Coronary artery (tissue), 2 donors: ENCODE data around the gene CNPY3.

ENCODE experiments used
- DNase-seq: peaks from one replicate; pipeline ENCODE4 v3.0.0-alpha.2; 2017; ENCODE audit warnings: low spot score
- H3K27ac ChIP-seq, 2 donors: fragments of 200-600 bp; sonication (generic); one replicate each; pipeline ENCODE4 v1.5.1; 2016 to 2019
- H3K4me3 ChIP-seq: fragments of 200-600 bp; sonication (generic); 2 replicates; pipeline ENCODE4 v1.5.1; 2016; ENCODE audit warnings: mild to moderate bottlenecking, moderate library complexity
- TF ChIP-seq, protein P1 (sequence below): fragments of 200-600 bp; sonication (generic); IDR thresholded peaks from one replicate; pipeline ENCODE4 v1.5.1; 2019; ENCODE audit warnings: antibody characterized with exemption

CNPY3 gene

DNA sequence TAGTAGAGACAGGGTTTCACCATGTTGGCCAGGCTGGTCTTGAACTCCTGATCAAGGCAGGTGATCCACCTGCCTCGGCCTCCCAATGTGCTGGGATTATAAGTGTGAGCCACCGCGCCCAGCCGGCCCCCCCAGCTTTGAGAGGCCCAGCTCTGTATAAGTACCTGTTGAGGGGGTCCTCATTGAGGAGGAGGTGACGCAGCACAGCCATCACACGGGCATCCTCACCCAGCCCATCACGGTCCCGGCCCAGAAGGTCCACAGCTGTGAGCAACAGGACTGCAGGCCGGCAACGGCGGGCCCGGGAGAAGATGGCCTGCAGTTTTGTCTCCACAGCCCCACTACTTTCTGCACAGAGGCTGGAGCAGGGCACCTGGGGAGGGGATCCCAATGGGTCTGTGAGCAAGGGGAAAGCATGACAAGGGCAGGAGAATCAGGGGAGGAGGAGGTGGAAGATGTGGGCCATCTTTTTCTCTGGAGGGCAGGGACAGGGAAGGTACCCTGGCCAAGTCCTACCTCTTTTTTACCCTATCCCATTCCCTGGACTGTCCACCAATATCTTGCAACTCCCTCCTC, 38.9 kb downstream of the CNPY3 start:
- no peak overlapping the region for H3K27ac ChIP-seq
- DNase-seq = no peak
- TF ChIP-seq, protein P1, sequence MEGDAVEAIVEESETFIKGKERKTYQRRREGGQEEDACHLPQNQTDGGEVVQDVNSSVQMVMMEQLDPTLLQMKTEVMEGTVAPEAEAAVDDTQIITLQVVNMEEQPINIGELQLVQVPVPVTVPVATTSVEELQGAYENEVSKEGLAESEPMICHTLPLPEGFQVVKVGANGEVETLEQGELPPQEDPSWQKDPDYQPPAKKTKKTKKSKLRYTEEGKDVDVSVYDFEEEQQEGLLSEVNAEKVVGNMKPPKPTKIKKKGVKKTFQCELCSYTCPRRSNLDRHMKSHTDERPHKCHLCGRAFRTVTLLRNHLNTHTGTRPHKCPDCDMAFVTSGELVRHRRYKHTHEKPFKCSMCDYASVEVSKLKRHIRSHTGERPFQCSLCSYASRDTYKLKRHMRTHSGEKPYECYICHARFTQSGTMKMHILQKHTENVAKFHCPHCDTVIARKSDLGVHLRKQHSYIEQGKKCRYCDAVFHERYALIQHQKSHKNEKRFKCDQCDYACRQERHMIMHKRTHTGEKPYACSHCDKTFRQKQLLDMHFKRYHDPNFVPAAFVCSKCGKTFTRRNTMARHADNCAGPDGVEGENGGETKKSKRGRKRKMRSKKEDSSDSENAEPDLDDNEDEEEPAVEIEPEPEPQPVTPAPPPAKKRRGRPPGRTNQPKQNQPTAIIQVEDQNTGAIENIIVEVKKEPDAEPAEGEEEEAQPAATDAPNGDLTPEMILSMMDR = no peak
- no peak overlapping the region for H3K4me3 ChIP-seq

DNA sequence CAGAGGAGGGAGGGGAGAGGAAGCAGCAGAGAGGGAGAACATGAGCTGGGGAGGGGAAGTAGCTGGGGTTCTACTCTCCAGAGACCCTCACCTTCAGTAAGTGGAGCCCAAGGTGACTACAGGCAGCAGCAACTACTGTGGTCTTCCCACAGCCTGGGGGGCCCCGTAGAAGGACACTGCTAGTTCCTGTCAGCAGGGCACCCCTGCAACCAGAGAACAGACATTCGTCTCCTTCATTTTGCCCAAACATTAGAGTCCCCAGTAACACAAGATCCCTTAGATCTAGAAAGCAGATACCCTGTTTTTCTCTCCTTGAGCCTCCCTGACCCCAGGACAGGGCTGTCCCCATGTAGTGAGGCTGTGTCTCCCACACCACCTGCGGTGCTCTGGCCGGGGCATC, 39.5 kb downstream of the CNPY3 start:
- H3K27ac ChIP-seq = no peak overlapping the region
- DNase-seq = no peak
- no peak overlapping the region for H3K4me3 ChIP-seq
- TF ChIP-seq, protein P1 = no peak

DNA sequence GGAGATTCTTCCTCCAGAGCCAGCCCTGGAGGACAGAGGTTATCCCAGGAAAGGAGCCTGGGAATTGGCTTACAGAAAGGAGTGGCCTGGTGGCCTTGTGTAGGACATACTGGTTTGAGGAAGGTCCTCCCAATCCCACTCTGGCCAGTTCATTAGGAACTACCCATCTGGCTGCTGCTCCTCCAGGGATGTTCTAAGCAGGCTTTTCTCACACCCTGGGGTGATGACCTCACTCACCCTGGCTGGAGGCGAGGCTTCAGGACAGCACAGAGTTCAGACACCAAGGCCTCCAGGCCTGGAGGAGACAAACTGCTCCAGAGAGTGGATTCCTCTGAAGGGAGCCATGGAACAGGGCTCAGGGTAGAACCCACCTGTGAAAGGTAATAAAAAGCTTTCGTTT, 40.2 kb downstream of the CNPY3 start:
- DNase-seq = no peak
- H3K4me3 ChIP-seq = no peak overlapping the region
- no peak overlapping the region for H3K27ac ChIP-seq
- TF ChIP-seq, protein P1 = no peak

DNA sequence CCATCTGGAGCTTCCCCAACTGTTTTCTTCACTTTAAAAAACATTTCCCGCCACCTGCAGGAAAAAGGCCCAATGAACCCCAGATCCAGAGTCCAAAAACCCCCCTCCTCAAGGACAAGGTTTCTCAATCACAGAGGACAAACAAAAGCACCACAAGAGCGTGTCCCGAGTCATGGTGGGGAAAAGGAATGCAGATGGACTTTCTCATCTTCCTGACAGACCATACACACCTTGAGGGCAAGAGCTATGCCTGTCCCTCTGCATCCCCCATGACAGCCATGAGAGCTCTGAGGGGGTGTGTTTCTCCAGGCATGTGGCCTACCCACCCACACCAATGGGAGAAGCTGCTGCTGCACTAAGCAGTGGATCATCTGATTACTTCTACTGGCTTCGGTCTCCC, 40.7 kb downstream of the CNPY3 start:
- no peak overlapping the region for H3K4me3 ChIP-seq

DNA sequence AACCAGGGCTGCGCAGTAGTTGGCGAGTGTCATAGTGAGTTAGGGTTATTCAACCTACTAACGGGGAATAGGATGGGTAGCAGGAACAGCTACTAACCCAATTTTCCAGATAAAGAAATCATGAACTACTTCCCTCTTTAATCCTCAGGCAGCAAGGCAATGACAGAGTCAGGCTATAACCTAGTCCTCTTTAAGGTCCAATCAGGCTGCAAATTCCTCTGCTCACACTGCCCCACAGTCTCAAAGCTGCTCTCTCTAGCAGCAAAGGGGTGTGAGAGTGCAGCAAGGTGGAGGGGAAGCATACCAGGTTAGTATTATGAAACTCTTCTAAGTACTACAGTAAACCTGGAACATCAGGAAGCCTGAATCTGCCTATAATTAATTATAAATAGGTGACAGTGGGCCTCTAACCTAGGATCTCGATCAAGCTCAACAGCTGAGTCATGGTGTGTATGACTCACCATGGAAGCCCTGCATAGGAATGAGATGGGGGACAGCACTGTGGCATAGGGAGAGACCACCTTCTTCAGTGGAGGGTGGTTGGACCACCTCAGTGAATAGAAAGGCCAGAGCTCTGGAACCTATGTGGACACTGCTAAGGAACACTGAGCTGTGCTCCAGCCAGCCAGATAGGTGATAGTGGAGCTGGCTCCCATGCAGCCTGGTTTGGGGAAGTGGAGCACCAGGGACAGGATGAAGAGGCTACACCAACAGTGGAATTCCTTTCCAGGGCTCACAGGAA, 41.8 kb downstream of the CNPY3 start:
- TF ChIP-seq, protein P1 = no peak
- DNase-seq = no peak
- no peak overlapping the region for H3K4me3 ChIP-seq
- no peak overlapping the region for H3K27ac ChIP-seq

More for the DNA sequence above, 40.7 kb downstream of the CNPY3 start:
- no peak for DNase-seq
- H3K27ac ChIP-seq = no peak overlapping the region
- TF ChIP-seq, protein P1 = no peak

DNA sequence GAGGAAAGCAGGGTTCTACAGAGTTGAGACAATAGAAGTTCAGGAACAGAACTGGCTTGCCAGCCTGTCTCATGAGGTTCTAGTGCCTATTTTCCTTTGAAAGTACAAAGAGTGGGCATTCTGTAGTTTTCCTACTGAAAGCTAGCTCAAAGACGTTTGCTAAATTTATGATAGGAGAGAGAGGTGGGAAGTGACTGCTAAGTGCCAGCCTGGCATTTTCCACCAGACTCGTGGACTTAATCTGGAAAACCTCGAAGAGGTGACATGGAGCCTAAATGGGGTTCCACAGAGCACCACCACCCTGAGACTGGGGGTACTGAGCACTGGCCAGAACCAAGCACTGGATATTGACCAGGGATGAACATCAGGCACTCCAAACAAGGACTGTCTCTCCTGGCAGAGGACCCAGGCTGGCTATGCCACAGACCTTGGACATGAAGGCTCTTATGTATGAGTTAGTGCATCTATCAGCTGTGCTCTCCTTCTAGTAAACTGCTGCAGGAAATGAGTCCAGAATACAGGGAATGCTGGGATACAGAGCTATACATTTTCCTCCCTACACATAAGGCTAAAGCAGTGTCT, 42.6 kb downstream of the CNPY3 start:
- TF ChIP-seq, protein P1 = no peak
- H3K4me3 ChIP-seq = no peak overlapping the region
- H3K27ac ChIP-seq = no peak overlapping the region
- DNase-seq = no peak

DNA sequence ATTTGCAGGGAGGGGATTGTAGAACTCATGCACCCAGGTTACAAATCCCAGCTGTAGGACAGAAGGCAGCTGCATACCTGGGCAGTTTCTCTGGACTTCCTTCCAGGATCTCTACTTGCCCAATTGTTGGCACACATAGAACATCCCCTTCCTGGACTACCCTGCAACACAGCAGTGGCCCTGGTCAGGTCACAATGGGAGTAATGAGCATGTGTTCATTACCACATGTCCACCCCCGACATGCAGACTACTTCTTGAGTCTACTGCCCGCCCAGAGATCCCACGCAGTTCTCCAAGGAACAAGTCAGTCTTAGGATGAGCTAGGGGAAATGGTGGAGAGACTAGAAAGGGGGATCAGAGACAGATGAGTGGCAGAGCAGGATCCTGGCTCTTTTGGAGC, 44.6 kb downstream of the CNPY3 start:
- TF ChIP-seq, protein P1 = no peak
- DNase-seq = no peak
- H3K27ac ChIP-seq = no peak overlapping the region
- no peak overlapping the region for H3K4me3 ChIP-seq
